Measurements from ENCODE around the gene DAGLB.
A peak's percentile ranks its signal among the peaks of the same experiment; 100 is the strongest.
"Not testable (repeated sequence)": the region's sequence is repeated elsewhere in the genome, so short reads cannot be mapped to it uniquely, and the experiment has no call there.

Gene DAGLB, protein sequence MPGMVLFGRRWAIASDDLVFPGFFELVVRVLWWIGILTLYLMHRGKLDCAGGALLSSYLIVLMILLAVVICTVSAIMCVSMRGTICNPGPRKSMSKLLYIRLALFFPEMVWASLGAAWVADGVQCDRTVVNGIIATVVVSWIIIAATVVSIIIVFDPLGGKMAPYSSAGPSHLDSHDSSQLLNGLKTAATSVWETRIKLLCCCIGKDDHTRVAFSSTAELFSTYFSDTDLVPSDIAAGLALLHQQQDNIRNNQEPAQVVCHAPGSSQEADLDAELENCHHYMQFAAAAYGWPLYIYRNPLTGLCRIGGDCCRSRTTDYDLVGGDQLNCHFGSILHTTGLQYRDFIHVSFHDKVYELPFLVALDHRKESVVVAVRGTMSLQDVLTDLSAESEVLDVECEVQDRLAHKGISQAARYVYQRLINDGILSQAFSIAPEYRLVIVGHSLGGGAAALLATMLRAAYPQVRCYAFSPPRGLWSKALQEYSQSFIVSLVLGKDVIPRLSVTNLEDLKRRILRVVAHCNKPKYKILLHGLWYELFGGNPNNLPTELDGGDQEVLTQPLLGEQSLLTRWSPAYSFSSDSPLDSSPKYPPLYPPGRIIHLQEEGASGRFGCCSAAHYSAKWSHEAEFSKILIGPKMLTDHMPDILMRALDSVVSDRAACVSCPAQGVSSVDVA

DNA sequence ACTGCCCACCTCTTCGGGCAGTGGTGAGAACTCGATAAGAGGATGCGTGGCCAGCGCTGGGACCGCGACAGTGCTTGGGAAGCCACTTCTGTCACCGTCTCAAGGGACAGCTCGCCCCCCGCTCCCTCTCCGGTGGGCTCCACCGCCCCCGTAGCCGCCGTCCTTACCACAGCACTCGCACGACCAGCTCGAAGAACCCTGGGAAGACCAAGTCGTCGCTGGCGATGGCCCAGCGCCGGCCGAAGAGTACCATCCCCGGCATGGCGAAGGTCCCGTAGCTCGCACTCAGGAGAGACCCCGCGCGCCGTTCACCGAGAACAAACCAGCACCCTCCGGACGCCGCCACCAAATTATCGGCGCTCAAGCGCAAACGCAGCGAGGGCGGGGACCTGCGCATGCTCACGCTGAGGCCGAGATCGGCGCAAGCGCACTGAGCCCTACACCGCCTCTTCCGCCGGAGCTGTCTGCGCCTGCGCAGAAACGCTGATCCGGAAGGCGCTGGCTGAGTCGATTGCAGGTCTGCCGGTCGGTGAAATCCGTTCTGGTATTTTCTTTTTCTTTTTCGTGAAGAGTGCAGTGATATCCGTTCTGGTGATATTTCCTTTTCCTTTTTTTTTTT lies at the start of gene DAGLB:
DAGLB (minus strand) TSS at position 374 of the 619 bp plus-strand sequence; CDS start at position 262, 112 bp downstream.
- peak; percentile 67 to 76 for DNase-seq (ENCODE audit: low read depth in 2 of 2)

GRCh38 chr7:6497637-6497905 lies 49.8 kb upstream of the DAGLB start:
- no peak for DNase-seq (ENCODE audit: low read depth in 2 of 2)

GRCh38 chr7:6496842-6497636 lies 49.3 kb upstream of the DAGLB start:
- DNase-seq (ENCODE audit: low read depth in 2 of 2) = no peak

DNA sequence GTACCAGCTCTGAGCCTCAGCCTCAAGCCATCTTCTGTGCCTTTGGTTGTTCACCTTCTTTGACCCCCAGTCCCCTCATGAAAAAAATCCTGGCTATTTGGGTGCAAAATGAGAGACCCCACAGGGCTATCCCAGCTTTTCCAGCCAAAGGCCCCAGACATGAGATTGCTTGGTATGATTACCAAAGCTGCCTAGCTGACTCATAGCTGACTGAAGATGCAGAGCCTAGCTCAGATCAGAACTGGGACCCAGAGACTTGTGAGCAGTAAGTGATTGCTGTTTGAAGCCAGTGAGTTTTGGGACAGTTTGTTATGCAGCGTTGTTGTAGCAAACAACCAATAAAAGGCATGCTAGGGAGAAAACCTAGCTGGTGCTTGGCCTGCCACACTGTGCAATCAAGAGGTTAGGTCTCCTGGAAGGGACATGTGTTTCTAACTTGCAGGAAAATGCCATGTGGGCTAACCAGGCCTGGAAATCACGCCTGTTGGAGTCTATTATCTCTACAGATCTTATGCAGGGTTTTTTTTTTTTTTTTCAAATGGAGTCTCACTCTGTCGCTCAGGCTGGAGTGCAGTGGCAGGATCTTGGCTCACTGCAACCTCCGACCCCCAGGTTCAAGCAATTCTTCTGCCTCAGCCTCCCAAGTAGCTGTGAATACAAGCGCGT lies 48.0 kb upstream of the DAGLB start:
- DNase-seq (ENCODE audit: low read depth in 2 of 2) = no peak

- DNase-seq (ENCODE audit: low read depth in 2 of 2) = no peak
Measured at GRCh38 chr7:6494365-6494764, 46.6 kb upstream of the DAGLB start.

DNA sequence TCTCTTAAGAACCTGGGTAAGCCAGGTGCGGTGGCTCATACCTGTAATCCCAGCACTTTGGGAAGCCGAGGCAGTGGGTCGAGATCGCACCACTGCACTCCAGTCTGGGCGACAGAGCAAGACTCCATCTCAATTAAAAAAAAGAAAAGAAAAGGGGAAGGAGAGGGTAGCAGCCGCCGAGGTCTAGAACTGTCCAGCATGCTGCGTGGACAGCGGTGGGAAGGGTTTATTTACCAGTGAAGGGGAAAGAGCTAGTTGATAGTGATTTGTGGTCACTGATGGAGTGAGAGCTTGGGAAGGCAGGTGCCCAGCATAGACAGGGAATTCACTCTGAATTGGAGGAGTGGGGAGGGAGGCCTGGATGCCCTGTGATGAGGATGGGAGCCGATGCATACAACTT lies 43.4 kb upstream of the DAGLB start:
- no peak for DNase-seq (ENCODE audit: low read depth in 2 of 2)

DNA sequence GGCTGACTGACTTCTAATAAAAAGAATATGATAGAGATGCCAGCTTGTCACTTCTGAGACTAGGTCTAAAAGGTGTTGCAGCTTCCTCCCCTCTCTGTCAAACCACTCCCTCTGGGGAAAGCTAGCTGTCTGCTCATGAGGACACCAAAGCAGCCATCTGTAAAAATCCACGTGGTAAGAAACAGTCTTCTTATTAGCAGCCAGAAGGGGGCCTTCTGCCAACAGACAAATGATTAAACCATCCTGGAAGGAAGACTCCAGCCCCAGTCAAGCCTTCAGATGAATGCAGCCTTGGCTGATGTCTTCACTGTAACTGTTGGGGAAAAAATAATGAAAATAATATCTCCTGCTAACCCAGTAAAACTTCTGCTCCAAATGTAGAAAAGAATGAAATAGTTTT lies 41.9 kb upstream of the DAGLB start:
- DNase-seq (ENCODE audit: low read depth in 2 of 2) = no peak

- no peak for DNase-seq (ENCODE audit: low read depth in 2 of 2)
Measured at GRCh38 chr7:6487184-6487545, 39.4 kb upstream of the DAGLB start.

DNA sequence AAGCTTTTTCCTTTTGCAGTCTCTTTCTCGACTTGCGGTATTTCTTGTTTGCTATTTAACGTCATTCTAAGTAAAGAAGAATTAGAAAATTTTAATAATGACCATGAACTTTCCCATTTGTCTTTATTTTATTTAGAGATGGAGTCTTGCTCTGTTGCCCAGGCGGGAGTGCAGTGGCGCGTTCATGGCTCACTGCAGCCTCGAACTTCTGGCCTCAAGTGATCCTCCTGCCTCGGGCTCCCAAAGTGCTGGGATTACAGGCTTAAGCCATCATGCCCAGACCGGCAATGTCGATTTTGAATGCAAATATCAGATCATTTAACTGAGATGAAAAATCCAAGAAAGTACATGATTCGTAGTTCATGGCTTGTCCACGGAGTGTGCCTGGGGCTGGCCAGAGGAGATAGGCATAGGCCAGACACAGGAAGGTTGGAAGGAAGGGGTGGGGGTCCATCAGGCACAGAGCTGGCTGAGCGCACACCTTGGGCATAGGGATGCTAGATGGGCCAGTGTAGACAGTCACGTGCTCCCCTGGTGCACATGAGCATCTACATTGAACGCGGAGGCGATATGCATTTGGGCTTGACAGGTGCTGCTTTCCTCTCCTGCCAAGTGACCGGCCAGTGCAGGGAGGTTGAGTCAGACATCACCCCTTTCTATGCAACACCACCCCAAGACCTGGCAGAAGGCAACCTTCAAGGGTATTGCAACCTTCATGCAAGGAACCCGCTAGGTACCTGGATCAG lies 38.9 kb upstream of the DAGLB start:
- no peak for DNase-seq (ENCODE audit: low read depth in 2 of 2)

- DNase-seq (ENCODE audit: low read depth in 2 of 2) = no peak
Measured at GRCh38 chr7:6482743-6483119, 35.0 kb upstream of the DAGLB start.

- DNase-seq (ENCODE audit: low read depth in 2 of 2) = no peak
Measured at GRCh38 chr7:6482307-6482706, 34.6 kb upstream of the DAGLB start.

DNA sequence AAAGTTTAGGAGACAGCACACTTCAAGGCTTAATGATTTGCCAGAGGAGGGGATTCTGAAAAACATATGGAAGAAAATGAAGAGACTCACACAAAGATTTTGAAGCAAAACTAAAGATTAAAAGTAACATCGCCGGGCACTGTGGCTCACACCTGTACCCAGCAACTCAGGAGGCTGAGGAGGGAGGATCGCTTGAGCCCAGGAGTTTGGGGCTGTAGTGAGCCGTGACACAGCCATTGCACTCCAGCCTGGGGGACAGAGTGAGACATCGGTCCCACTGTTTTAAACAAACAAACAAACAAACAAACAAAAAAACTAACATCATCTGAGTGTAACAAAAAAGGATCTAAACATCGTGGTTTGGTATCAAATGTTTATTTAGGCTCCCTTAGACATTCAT lies 33.7 kb upstream of the DAGLB start:
- no peak for DNase-seq (ENCODE audit: low read depth in 2 of 2)

GRCh38 chr7:6480323-6480660 lies 32.5 kb upstream of the DAGLB start:
- DNase-seq (ENCODE audit: low read depth in 2 of 2) = no peak

GRCh38 chr7:6479067-6479466 lies 31.3 kb upstream of the DAGLB start:
- DNase-seq (ENCODE audit: low read depth in 2 of 2) = no peak

DNA sequence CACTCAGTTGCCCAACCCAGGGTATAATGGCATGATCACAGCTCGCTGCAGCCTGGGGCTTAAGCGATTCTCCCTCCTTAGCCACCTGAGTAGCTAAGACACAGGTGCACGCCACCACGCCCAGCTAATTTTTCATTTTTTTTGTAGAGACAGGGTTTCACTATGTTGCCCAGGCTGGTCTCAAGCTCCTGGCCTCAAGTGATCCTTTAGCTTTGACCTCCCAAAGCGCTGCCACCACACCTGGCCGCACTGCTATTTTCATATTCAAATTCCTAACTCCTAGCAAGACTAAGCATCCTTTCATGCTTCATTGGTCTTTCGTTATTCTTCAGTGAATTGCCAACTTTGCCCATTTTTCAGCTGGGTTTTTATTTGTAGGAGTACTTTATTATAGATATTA lies 30.4 kb upstream of the DAGLB start:
- no peak for DNase-seq (ENCODE audit: low read depth in 2 of 2)

- DNase-seq (ENCODE audit: low read depth in 2 of 2) = no peak
Measured at GRCh38 chr7:6477318-6477660, 29.5 kb upstream of the DAGLB start.

- no peak for DNase-seq (ENCODE audit: low read depth in 2 of 2)
Measured at GRCh38 chr7:6476596-6477317, 29.0 kb upstream of the DAGLB start.

DNA sequence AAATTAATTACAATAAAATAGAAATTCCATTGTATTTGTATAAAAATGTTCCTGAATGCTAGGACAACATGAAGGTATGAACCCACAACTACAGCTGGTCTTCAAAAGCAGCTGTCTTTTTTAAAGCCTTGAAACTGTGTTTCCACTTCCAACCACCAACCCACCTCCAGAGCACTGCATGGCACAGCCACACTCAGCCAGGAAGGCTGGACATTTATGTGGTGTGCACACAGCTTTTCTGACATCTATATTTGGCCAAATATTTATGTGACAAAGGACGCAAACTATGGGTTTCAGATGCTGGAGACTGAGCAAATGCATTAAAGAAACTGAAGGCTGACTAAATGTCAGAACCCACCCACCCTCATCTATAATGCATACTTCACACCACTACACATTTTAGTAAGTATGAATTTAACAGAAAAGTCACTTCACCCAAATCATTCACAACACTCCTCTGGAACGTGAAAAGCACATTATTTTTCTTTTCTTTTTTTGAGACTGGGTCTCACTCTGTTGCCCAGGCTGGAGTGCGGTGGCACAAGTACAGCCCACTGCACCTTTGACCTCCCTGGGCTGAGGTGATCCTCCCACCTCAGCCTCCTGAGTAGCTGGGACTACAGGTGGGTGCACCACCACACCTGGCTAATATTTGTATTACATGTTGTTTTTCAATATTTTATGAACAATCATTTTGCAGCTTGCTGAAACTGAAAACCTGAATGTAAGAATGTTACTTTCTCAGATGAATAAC lies 27.9 kb upstream of the DAGLB start:
- no peak for DNase-seq (ENCODE audit: low read depth in 2 of 2)

DNA sequence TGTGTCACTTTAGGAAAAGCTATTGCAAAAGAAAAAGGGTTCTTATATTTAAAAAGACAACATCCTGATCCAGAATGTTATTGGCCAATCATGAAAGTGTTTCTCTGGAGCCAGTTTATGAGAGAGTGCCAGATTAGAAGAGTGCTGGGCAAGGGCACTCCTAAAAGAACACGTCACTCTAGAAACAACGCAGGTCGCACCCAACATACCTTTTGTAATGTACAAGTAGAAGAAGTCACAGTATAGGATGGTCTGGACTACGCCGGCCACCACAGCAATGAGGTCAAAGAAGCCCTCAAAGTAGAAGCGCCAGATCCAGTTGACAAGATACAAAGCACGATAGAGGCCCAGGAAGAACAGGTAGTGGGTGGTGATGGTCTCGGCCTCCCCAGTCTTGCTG lies 18.1 kb upstream of the DAGLB start:
- DNase-seq (ENCODE audit: low read depth in 2 of 2) = no peak

DNA sequence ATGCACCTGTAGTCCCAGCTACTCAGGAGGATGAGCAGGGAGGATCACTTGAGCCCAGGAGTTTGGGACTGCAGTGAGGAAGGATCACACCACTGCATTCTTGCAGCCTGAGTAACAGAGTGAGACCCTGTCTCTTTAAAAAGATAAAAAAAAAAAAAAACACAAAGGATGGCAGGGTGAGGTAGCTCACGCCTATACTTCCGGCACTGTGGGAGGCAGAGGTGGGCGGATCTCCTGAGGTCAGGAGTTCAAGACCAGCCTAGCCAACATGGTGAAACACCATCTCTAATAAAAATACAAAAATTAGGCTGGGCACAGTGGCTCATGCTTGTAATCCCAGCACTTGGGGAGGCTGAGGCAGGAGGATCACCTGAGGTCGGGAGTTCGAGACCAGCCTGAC lies 15.9 kb upstream of the DAGLB start:
- not testable (repeated sequence) for DNase-seq (ENCODE audit: low read depth in 2 of 2)

Measured in fibroblast of skin of left quadriceps (primary cell).